Naive B cell (primary cell): ENCODE measurements around the gene SMC1B. TPM values are rescaled to one million over a fixed set of nuclear protein-coding genes. Genes with fewer than 3 reads are reported as not detected.

ENCODE experiments used
- ATAC-seq, 2 donors: fragments of 150-1000 bp; cut with Tn5 transposase; 2 replicates each; pipeline ENCODE4 v1.10.0; 2021; ENCODE audit warnings: low read depth in 2 of 2, mild to moderate bottlenecking in 2 of 2, moderate library complexity in 2 of 2
- DNase-seq: peaks from one replicate; pipeline ENCODE4 v3.0.0; 2022
- H3K27ac Mint-ChIP-seq, 6 donors: one replicate each; pipeline ENCODE4 v1.8.0; 2020 to 2022; ENCODE audit warnings: mild to moderate bottlenecking in 6 of 6, mixed read lengths in 6 of 6, moderate library complexity in 5 of 6, inconsistent platforms in 2 of 6
- H3K27me3 Mint-ChIP-seq, 3 donors: one replicate each; pipeline ENCODE4 v1.8.0; 2021 to 2022; ENCODE audit warnings: mixed read lengths in 3 of 3, mild to moderate bottlenecking in 1 of 3
- H3K36me3 Mint-ChIP-seq, 2 donors: one replicate each; pipeline ENCODE4 v1.8.0; 2020 to 2022; ENCODE audit warnings: mixed read lengths in 2 of 2, inconsistent platforms in 1 of 2, mild to moderate bottlenecking in 1 of 2
- H3K4me1 Mint-ChIP-seq, 3 donors: one replicate each; pipeline ENCODE4 v1.8.0; 2020 to 2022; ENCODE audit warnings: mixed read lengths in 3 of 3, inconsistent platforms in 1 of 3, mild to moderate bottlenecking in 1 of 3, moderate library complexity in 1 of 3
- H3K4me3 Mint-ChIP-seq, 8 donors: one replicate each; pipeline ENCODE4 v1.8.0; 2020 to 2022; ENCODE audit warnings: mild to moderate bottlenecking in 8 of 8, mixed read lengths in 8 of 8, moderate library complexity in 8 of 8, inconsistent platforms in 2 of 8
- H3K9me3 Mint-ChIP-seq, 7 donors: one replicate each; pipeline ENCODE4 v1.8.0; 2020 to 2022; ENCODE audit warnings: mixed read lengths in 7 of 7, mild to moderate bottlenecking in 5 of 7, inconsistent platforms in 2 of 7, moderate library complexity in 1 of 7
- polyA plus RNA-seq, 6 donors: library from polyadenylated mRNA; unstranded; fragments of 300-500 nt; fragmentation: Illumina TruSeq; gene quantifications; one replicate each; pipeline ENCODE4 v1.2.3, GENCODE V29; 2021; ENCODE audit warnings: low read depth in 6 of 6

The SMC1B gene
- polyA plus RNA-seq, 6 donors from 2014 or later = not detected

GRCh38 chr22:45316796-45317526, 96.4 kb downstream of the SMC1B start:
- no peaks in the 10 kb centered on the region for H3K27me3 Mint-ChIP-seq
- H3K27ac Mint-ChIP-seq = peak overlapping the region; percentile 33 to 99 (median 98)
- no peaks in the 10 kb centered on the region for H3K9me3 Mint-ChIP-seq
- no peaks in the 10 kb centered on the region for H3K36me3 Mint-ChIP-seq
- ATAC-seq (no peak), DNase-seq (no peak)
- peaks cover 42 to 61% (median 52%) of the 10 kb centered on the region in 3 donors for H3K4me1 Mint-ChIP-seq
- no peak overlapping the region for H3K4me3 Mint-ChIP-seq

- H3K4me1 Mint-ChIP-seq = peaks cover 48 to 64% (median 60%) of the 10 kb centered on the region in 3 donors
- no peaks in the 10 kb centered on the region for H3K27me3 Mint-ChIP-seq
These were observed 98.6 kb downstream of the SMC1B start for GRCh38 chr22:45314786-45315185.

DNA sequence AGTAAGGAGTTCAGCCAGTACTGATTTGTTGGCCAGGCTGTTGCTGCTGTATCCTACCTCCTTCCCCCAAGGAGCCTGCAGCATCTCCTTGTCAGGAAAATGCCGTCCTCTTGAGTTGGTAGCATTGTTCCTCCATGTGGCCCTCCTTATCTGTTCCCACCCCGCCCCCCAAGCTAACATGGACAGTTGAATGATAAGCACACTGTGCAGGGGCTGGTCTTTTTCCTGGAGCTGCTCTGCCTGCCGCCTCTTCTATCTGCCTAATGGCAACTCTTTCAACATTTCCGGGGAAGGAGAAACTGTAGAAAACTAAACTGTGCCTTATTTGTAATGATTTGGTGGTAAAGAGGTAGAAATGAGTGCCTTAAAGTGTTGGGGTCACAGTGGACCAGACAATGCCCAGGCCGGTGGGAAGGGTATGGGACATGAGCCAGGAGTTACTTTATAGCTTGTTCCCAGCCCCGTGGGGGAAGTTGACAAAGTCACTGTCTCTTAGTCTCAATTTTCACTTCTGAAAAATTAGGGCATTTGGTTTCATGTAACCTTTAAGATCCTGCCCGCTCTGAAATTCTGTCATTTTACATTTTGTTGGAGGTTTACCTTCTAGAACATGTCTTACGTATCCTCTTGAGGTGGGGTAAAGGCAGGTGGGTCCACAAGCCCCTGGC, 99.2 kb downstream of the SMC1B start:
- ATAC-seq = no peak
- H3K27me3 Mint-ChIP-seq = no peaks in the 10 kb centered on the region
- H3K27ac Mint-ChIP-seq = peak overlapping the region in 4 of 6 donors; percentile 44 to 66 (median 63)
- H3K36me3 Mint-ChIP-seq = no peaks in the 10 kb centered on the region
- peak overlapping the region in 3 of 8 donors; percentile 22 to 75 (median 37) for H3K4me3 Mint-ChIP-seq
- no peaks in the 10 kb centered on the region for H3K9me3 Mint-ChIP-seq
- DNase-seq = no peak
- peaks cover 46 to 63% (median 57%) of the 10 kb centered on the region in 3 donors for H3K4me1 Mint-ChIP-seq

More at GRCh38 chr22:45314786-45315185, 98.6 kb downstream of the SMC1B start:
- no peak for DNase-seq
- peak overlapping the region in 1 of 8 donors; percentile 37 for H3K4me3 Mint-ChIP-seq
- no peaks in the 10 kb centered on the region for H3K36me3 Mint-ChIP-seq
- peak overlapping the region in 2 of 6 donors; percentile 65 to 98 for H3K27ac Mint-ChIP-seq
- ATAC-seq = no peak
- no peaks in the 10 kb centered on the region for H3K9me3 Mint-ChIP-seq

- Mint-ChIP-seq H3K27me3 (no peaks in the 10 kb centered on the region), H3K27ac (peak overlapping the region in 1 of 6 donors; percentile 47), H3K9me3 (no peaks in the 10 kb centered on the region), H3K36me3 (no peaks in the 10 kb centered on the region), H3K4me1 (peaks cover 39 to 58% (median 53%) of the 10 kb centered on the region in 3 donors), H3K4me3 (peak overlapping the region in 3 of 8 donors; percentile 0 to 90 (median 54))
- no peak for DNase-seq
- ATAC-seq = no peak
These were observed 100.5 kb downstream of the SMC1B start for GRCh38 chr22:45312856-45313255.

- ATAC-seq (no peak), DNase-seq (no peak)
- Mint-ChIP-seq H3K4me3 (peak overlapping the region in 3 of 8 donors; percentile 0 to 90 (median 54)), H3K36me3 (no peaks in the 10 kb centered on the region), H3K4me1 (peaks cover 38 to 54% (median 48%) of the 10 kb centered on the region in 3 donors), H3K27me3 (no peaks in the 10 kb centered on the region), H3K9me3 (no peaks in the 10 kb centered on the region), H3K27ac (peak overlapping the region in 1 of 6 donors; percentile 47)
These were observed 101.0 kb downstream of the SMC1B start for GRCh38 chr22:45312415-45312814.

- H3K4me1 Mint-ChIP-seq = peaks cover 38 to 48% (median 46%) of the 10 kb centered on the region in 3 donors
- DNase-seq = no peak
- peak overlapping the region in 5 of 6 donors; percentile 62 to 92 (median 73) for H3K27ac Mint-ChIP-seq
- ATAC-seq = no peak
- H3K27me3 Mint-ChIP-seq = no peaks in the 10 kb centered on the region
- H3K9me3 Mint-ChIP-seq = no peaks in the 10 kb centered on the region
- peak overlapping the region; percentile 85 to 93 (median 90) for H3K4me3 Mint-ChIP-seq
- H3K36me3 Mint-ChIP-seq = no peaks in the 10 kb centered on the region
These were observed 102.3 kb downstream of the SMC1B start for GRCh38 chr22:45310977-45311531.

DNA sequence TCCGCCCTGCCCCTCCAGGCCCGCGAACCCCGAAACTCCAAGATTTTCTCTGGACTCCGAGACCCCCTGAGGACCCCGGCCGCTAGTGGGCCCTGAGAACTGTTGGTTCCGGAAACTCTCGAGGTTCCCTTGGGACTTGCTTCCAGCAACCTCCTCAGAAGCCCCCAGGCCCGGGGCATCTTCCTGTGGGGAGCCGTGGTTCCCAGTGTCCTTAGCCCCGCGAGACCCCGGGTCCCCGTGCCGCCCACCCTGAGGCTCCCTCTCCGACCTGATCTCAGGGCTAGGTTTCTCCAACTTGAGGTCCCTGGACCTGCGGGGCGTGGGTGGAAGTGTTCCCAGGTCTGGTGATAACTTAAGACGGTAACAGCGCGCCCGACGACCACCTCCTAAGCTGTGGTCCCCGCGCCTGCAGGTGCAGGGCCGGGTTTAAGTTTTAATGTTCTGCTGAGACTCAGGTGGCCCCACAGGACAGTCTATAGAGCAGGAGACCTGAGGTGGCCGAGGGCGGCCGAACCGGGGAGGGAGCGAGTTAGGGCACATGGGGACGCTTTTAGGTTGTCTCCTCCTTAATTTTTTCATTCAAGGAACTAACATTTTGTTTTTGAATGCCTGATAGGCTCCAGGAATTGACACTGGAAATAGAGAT, 102.9 kb downstream of the SMC1B start:
- Mint-ChIP-seq H3K27me3 (no peaks in the 10 kb centered on the region), H3K36me3 (no peaks in the 10 kb centered on the region), H3K9me3 (no peaks in the 10 kb centered on the region), H3K4me3 (peak overlapping the region; percentile 85 to 93 (median 90)), H3K27ac (peak overlapping the region; percentile 49 to 94 (median 90)), H3K4me1 (peaks cover 37 to 48% (median 41%) of the 10 kb centered on the region in 3 donors)
- ATAC-seq = no peak
- DNase-seq = no peak

DNA sequence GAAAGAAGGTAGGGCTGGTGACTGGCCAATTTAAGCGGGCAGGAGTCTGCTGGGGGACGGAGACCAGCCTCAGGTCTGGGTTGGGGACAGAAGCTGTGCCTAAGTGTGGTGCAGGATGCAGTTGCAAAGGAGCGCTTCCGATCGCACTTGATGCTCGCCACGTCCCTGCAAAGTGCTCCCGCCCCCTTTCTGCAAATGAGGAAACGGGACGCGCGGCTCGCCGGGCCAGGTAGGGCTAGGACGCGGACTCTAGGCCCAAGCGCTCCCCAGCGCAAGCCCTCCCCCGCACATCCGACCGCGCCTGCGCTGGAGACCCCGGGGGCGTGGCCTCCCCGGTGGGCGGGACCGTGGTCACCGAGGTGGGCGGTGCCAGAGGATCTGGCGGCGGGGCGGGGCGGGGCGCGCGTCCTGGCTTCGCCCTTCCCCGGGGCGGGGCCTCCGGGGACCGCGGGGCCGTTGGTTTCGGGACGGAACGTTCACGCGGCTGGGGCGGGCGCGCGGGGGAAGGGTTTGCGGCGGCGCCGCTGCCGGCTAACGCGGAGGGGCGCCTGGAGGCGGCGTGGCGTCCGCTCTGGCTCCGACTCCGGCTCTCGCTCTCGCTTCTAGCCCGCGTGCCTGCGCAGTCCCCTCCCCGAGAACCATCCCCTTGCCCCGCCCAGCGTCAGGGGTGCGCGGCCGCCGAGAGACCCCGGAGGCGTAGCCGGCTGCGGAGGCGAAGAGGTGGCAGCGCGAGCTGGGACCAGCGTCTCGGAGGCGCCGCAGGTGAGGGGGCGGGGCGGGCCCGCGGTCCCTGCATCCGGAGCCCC, 103.8 kb downstream of the SMC1B start, which contains the start of gene FAM118A:
Gene FAM118A (plus strand): TSS at position 513 of the 806 bp plus-strand sequence. CDS start 12,446 bp downstream, outside the sequence.
- H3K27ac Mint-ChIP-seq = peak within 1 kb of the TSS; percentile 91 to 97 (median 95)
- H3K27me3 Mint-ChIP-seq = no peaks in the 10 kb centered on the region
- H3K9me3 Mint-ChIP-seq = no peaks in the 10 kb centered on the region
- peak within 1 kb of the TSS; percentile 87 to 93 (median 92) for H3K4me3 Mint-ChIP-seq
- ATAC-seq = peak; percentile 79 to 82
- H3K4me1 Mint-ChIP-seq = peaks cover 32 to 46% (median 36%) of the 10 kb centered on the region in 3 donors
- H3K36me3 Mint-ChIP-seq = no peaks in the 10 kb centered on the region
- DNase-seq = peak; percentile 100

GRCh38 chr22:45308957-45309421, 104.4 kb downstream of the SMC1B start:
- peaks cover 26 to 40% (median 30%) of the 10 kb centered on the region in 3 donors for H3K4me1 Mint-ChIP-seq
- H3K4me3 Mint-ChIP-seq = peak overlapping the region; percentile 87 to 93 (median 92)
- ATAC-seq (no peak), DNase-seq (no peak)
- no peaks in the 10 kb centered on the region for H3K27me3 Mint-ChIP-seq
- no peaks in the 10 kb centered on the region for H3K9me3 Mint-ChIP-seq
- H3K27ac Mint-ChIP-seq = peak overlapping the region; percentile 90 to 97 (median 95)
- no peaks in the 10 kb centered on the region for H3K36me3 Mint-ChIP-seq

GRCh38 chr22:45308391-45308956, 104.9 kb downstream of the SMC1B start:
- no peaks in the 10 kb centered on the region for H3K9me3 Mint-ChIP-seq
- peaks cover 26 to 40% (median 30%) of the 10 kb centered on the region in 3 donors for H3K4me1 Mint-ChIP-seq
- H3K27me3 Mint-ChIP-seq = no peaks in the 10 kb centered on the region
- peak overlapping the region; percentile 89 to 97 (median 95) for H3K27ac Mint-ChIP-seq
- ATAC-seq = no peak
- H3K4me3 Mint-ChIP-seq = peak overlapping the region; percentile 87 to 93 (median 92)
- no peaks in the 10 kb centered on the region for H3K36me3 Mint-ChIP-seq
- no peak for DNase-seq

DNA sequence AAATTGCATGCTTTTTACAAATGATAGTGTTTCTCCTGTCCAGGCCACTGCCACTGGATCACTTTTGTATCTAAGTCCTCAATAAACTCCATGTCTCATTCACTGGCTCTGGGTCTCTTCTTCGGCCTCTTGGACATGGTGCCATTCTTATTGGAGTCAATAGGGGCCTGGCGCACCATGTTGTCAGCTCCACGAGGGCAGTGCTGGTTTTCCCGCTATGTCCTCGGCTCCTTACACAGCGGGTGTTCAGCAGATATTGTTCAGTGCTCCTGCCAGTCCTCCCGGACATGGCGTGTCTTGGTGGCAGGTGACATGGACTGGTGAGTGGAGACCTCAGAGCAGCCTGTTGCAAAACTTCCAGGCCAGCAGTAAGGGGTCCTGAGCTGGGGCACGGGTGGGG, 107.3 kb downstream of the SMC1B start:
- no peak for DNase-seq
- no peaks in the 10 kb centered on the region for H3K27me3 Mint-ChIP-seq

DNA sequence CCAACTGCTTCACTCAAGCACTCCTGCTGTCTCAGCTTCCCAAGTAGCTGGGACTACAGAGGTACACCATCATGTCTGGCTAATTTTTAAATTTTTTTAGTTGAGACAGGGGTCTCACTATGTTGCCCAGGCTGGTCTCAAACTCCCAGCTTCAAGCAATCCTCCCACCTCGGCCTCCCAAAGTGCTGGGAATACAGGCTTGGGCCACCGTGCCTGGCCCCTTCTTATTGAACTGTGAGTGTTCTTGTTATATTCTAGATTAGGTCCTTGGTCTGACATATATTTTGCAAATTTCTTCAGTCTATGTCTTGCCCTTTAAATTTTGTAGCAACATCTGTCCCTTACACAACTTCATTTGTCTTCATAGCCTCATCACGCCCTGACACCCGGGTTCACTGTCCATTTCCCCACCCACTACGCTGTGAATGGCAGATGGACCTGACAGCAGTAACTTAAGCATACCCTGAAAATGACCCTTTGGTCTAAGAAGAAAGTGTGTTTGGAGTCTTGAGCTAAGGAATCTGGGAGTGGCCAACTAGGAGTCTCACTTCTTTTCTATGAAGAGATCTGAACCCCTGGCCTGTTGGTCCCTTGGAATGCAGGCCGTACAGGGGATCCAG, 107.8 kb downstream of the SMC1B start:
- no peak overlapping the region for H3K4me3 Mint-ChIP-seq

More for the DNA sequence above, 107.3 kb downstream of the SMC1B start:
- Mint-ChIP-seq H3K9me3 (no peaks in the 10 kb centered on the region), H3K27ac (no peak overlapping the region), H3K36me3 (no peaks in the 10 kb centered on the region), H3K4me3 (no peak overlapping the region), H3K4me1 (peaks cover 15 to 21% (median 19%) of the 10 kb centered on the region in 3 donors)
- no peak for ATAC-seq

More for the DNA sequence above, 107.8 kb downstream of the SMC1B start:
- DNase-seq (no peak), ATAC-seq (no peak)
- Mint-ChIP-seq H3K27me3 (no peaks in the 10 kb centered on the region), H3K27ac (peak overlapping the region in 2 of 6 donors; percentile 78 to 87), H3K4me1 (peaks cover 10 to 15% (median 13%) of the 10 kb centered on the region in 3 donors), H3K9me3 (no peaks in the 10 kb centered on the region), H3K36me3 (no peaks in the 10 kb centered on the region)
